Measurements from ENCODE around the gene SMIM41. TPM values are rescaled to one million over a fixed set of nuclear protein-coding genes. Genes with fewer than 3 reads are reported as not detected.

SMIM41 gene
- total RNA-seq, 1 experiment from 2014 or later = not detected

DNA sequence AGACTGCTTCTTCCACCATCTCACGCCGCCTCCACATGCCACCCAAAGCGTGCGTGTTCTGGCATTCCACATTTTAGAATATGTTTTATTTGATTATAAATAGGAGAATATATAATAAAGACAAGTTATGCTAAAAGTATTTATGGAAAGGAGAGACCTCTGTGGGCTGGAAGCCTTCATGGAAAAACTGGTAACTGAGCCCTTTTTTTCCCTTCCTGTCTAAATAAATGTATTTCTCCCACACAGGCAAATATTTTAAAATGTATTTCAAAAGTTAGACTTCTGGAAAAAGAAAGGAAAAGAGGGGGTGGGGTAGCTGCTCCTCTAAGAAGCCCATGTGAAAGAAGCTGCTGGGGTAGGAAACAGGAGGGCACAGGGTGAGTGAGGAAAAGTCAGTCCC is 44.3 kb upstream of the SMIM41 start:
- DNase-seq = no peak
- Histone ChIP-seq H3K9ac (ENCODE audit: low read length) (no peak overlapping the region), H2AFZ (ENCODE audit: low read length) (no peak overlapping the region), H3K4me2 (ENCODE audit: low read length) (no peak overlapping the region), H3K4me3 (ENCODE audit: low read length) (no peak overlapping the region), H3K27me3 (ENCODE audit: low read length) (no peaks in the 10 kb centered on the region), H3K36me3 (ENCODE audit: low read depth, low read length) (no peaks in the 10 kb centered on the region), H4K20me1 (ENCODE audit: low read length) (no peaks in the 10 kb centered on the region), H3K9me2 (replicated peaks; ENCODE audit: low read length) (no peaks in the 10 kb centered on the region), H3F3A (ENCODE audit: low read length, unreplicated experiment) (no peaks in the 10 kb centered on the region), H3K4me1 (ENCODE audit: insufficient read depth, low read length) (peaks cover 29% of the 10 kb centered on the region), H3K79me2 (ENCODE audit: low read length) (peaks cover 16% of the 10 kb centered on the region; the same call in 1 of the 2 replicates), H3K9me3 (ENCODE audit: low read length) (no peaks in the 10 kb centered on the region), H3K27ac (ENCODE audit: low read length) (no peak overlapping the region)
- ATAC-seq = no peak
- ChIA-PET CTCF (no interaction called here), POLR2A (ENCODE audit: unreplicated experiment) (no interaction called here)
- BruUV-seq (replicated peaks) = no TSS peak
- TF ChIP-seq EZH2 (IDR thresholded peaks at IDR 0.05; ENCODE audit: low read length, unreplicated experiment) (no peak), CTCF (conservative IDR thresholded peaks at IDR 0.05; ENCODE audit: low read depth, low read length) (no peak), EZH2phosphoT487 (IDR thresholded peaks at IDR 0.05; ENCODE audit: borderline replicate concordance, low read length) (no peak)
- intact Hi-C loops (cut with micrococcal nuclease) = no loop called here

GRCh38 chr12:52035926-52036325 is 43.6 kb upstream of the SMIM41 start:
- H2AFZ ChIP-seq (ENCODE audit: low read length) = no peak overlapping the region
- no peaks in the 10 kb centered on the region for H3K36me3 ChIP-seq (ENCODE audit: low read depth, low read length)
- peaks cover 29% of the 10 kb centered on the region for H3K4me1 ChIP-seq (ENCODE audit: insufficient read depth, low read length)
- intact Hi-C loops (cut with micrococcal nuclease) = no loop called here
- H3F3A ChIP-seq (ENCODE audit: low read length, unreplicated experiment) = no peaks in the 10 kb centered on the region
- TF ChIP-seq EZH2phosphoT487 (IDR thresholded peaks at IDR 0.05; ENCODE audit: borderline replicate concordance, low read length) (no peak), CTCF (conservative IDR thresholded peaks at IDR 0.05; ENCODE audit: low read depth, low read length) (no peak), EZH2 (IDR thresholded peaks at IDR 0.05; ENCODE audit: low read length, unreplicated experiment) (no peak)
- H3K9ac ChIP-seq (ENCODE audit: low read length) = peak overlapping the region; percentile 76
- peaks cover 16% of the 10 kb centered on the region; the same call in 1 of the 2 replicates for H3K79me2 ChIP-seq (ENCODE audit: low read length)
- no TSS peak for BruUV-seq (replicated peaks)
- H3K9me2 ChIP-seq (replicated peaks; ENCODE audit: low read length) = no peaks in the 10 kb centered on the region
- no peaks in the 10 kb centered on the region for H3K9me3 ChIP-seq (ENCODE audit: low read length)
- ChIA-PET CTCF (no interaction called here), POLR2A (ENCODE audit: unreplicated experiment) (interaction anchor here (1.1 kb wide), 1 partner anchor 15 kb away, joined by 12 read pairs; the partner anchor contains the start of gene NR4A1)
- DNase-seq (no peak), ATAC-seq (no peak)
- no peak overlapping the region; the same call in 1 of the 2 replicates for H3K4me3 ChIP-seq (ENCODE audit: low read length)
- H3K4me2 ChIP-seq (ENCODE audit: low read length) = peak overlapping the region; percentile 86
- H4K20me1 ChIP-seq (ENCODE audit: low read length) = no peaks in the 10 kb centered on the region
- H3K27me3 ChIP-seq (ENCODE audit: low read length) = no peaks in the 10 kb centered on the region
- peak overlapping the region; percentile 61 for H3K27ac ChIP-seq (ENCODE audit: low read length)

- H3K9ac ChIP-seq (ENCODE audit: low read length) = peak overlapping the region; percentile 76
- ATAC-seq = peak; percentile 57
- peak; percentile 81 for DNase-seq
- no peak for TF ChIP-seq CTCF (conservative IDR thresholded peaks at IDR 0.05; ENCODE audit: low read depth, low read length)
- TF ChIP-seq EZH2 (IDR thresholded peaks at IDR 0.05; ENCODE audit: low read length, unreplicated experiment) = no peak
- TF ChIP-seq EZH2phosphoT487 (IDR thresholded peaks at IDR 0.05; ENCODE audit: borderline replicate concordance, low read length) = no peak
- peak overlapping the region; percentile 59 for H3K4me3 ChIP-seq (ENCODE audit: low read length)
- no peaks in the 10 kb centered on the region for H3K9me2 ChIP-seq (replicated peaks; ENCODE audit: low read length)
- H3K79me2 ChIP-seq (ENCODE audit: low read length) = peaks cover 16% of the 10 kb centered on the region; the same call in 1 of the 2 replicates
- H3K36me3 ChIP-seq (ENCODE audit: low read depth, low read length) = no peaks in the 10 kb centered on the region
- peak overlapping the region; percentile 86 for H3K4me2 ChIP-seq (ENCODE audit: low read length)
- no TSS peak for BruUV-seq (replicated peaks)
- peaks cover 29% of the 10 kb centered on the region for H3K4me1 ChIP-seq (ENCODE audit: insufficient read depth, low read length)
- POLR2A ChIA-PET (ENCODE audit: unreplicated experiment) = interaction anchor here (1.1 kb wide), 1 partner anchor 15 kb away, joined by 12 read pairs; the partner anchor contains the start of gene NR4A1
- H3K9me3 ChIP-seq (ENCODE audit: low read length) = no peaks in the 10 kb centered on the region
- no peaks in the 10 kb centered on the region for H4K20me1 ChIP-seq (ENCODE audit: low read length)
- no peaks in the 10 kb centered on the region for H3F3A ChIP-seq (ENCODE audit: low read length, unreplicated experiment)
- H2AFZ ChIP-seq (ENCODE audit: low read length) = peak overlapping the region; percentile 33; the same call in 1 of the 2 replicates
- no peaks in the 10 kb centered on the region for H3K27me3 ChIP-seq (ENCODE audit: low read length)
- intact Hi-C loops (cut with micrococcal nuclease) = loop anchor here (1.0 kb wide), 1 partner anchor 14 kb away; no protein-coding TSS in a partner anchor
- CTCF ChIA-PET = interaction anchor here (0.9 to 1.0 kb wide), 2 partner anchors 12 to 14 kb away, joined by 3 to 20 read pairs; no protein-coding TSS in a partner anchor
- H3K27ac ChIP-seq (ENCODE audit: low read length) = peak overlapping the region; percentile 61
Measured at GRCh38 chr12:52036587-52037171, 42.8 kb upstream of the SMIM41 start.

All from PC-3 (cell line).